Dermis blood vessel endothelial cell (primary cell): Measurements from ENCODE around the gene RPS6KC1. TPM values are rescaled to one million over a fixed set of nuclear protein-coding genes. Genes with fewer than 3 reads are reported as not detected.
A peak's percentile ranks its signal among the peaks of the same experiment; 100 is the strongest.
"Not testable (repeated sequence)": the region's sequence is repeated elsewhere in the genome, so short reads cannot be mapped to it uniquely, and the experiment has no call there.

Experiments used
- DNase-seq: peaks from one replicate; pipeline ENCODE4 v3.0.0; 2010
- total RNA-seq: library from RNA; depleted of rRNA; stranded (reverse); fragments of >200 nt; gene quantifications from 2 replicates; pipeline ENCODE4 v1.2.3, GENCODE V29; 2014

Gene RPS6KC1
- total RNA-seq = 23.2 and 25.2 TPM in 2 replicates

GRCh38 chr1:213051127-213051880 is at the start of gene RPS6KC1:
Gene RPS6KC1, plus strand, starts transcription at chr1:213051241. Its CDS starts 164 bp downstream, at chr1:213051405.
- peak; percentile 84 for DNase-seq

DNA sequence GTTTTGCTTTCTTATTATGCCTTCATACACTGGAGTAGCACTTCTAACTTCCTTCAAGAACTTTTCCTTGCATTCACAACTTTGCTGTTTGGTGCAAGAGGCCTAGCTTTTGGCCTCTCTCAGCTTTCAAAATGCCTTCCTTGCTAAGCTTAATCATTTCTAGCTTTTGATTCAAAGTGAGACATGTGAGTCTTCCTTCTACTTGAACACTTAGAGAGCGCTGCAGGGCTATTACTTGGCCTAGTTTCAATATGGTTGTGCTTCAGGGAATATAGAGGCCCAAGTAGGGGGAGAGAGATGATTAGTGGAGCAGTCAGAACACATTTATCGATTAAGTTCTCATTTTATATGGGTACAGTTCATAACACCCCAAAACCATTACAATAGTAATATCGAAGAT is 47.8 kb upstream of the RPS6KC1 start:
- DNase-seq = no peak

DNA sequence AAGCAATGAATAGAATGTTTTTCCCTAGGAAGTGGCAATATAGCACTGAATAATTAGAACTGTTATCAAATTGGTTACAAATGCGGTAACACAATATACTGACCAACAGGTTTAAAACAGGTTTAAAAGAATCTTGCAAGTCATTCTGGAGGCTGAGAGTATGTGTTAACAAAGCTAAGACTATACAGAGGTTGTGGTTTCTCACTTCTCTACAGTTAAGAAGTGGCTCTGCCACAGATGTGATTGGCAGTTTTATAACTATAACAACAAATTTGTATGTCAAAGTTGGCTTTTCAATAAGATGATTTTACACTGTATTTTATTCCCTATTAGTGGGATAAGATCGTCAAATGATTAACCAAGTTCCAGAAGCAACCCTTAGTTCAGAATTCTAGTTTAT is 42.5 kb upstream of the RPS6KC1 start:
- no peak for DNase-seq

DNA sequence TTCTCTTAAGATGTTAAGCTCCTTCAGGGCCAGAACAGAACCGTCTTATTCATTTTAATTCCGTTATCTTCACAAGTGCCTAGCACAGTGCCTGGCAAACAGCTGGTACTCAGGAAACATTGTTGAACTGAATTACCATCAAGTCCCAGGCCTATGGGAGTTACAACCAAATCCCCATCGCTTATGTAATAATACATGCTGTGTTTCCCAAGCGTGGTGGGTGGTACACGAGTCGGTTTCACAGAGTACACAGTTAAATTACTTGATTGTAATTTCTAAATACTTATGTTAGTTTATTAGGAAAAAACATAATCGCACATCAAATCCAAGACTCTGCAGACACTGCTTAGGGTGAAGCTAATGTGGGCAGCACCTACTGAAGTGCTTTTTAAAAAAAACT is 36.4 kb upstream of the RPS6KC1 start:
- peak; percentile 28 for DNase-seq

DNA sequence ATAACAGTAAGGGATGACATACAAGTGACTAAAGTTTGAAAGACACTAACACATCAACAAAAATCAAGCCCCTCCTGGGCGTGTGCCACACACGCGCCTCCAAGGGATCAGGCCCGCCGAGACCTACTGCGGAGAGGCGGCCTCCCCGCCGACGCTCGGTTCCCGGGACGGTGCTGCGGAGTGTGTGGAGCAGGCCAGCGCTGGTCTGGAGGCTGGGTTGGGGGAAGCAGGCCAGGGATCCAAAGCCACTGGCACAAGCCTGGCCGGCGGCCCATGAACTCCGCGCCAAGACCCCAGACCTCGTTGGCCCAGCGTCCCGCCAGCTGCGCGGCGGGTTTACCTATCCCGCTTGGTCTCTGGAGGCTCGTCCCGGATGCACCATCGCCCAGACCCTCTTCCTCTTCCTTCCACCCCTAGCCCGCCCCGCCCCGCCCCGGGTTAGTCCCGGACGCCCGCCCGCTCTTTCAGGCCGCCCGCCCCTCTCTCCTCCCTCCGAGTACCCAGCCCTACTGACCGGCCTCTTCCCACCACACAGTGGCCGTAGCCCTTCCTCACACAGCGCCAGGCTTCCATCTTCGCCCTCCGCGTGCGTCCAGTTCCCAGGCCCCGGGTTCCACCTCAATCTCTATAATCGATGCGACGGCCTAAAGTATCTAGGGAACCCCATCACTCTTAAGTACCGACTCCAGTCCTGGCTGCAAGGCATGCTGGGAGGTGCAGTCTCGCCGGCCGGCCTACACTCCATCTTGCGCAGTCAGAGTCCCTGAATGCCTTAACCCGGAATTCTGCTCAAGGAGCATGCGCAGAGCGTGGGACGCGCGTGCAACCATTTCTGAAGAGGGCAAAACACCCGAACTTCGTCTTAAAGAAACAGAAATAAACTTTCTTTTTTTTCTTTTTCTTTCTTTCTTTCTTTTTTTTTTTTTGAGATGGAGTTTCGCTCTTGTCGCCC is 35.7 kb upstream of the RPS6KC1 start, which contains the start of gene ANGEL2:
TSS of gene ANGEL2 (minus strand) at position 769 of the 952 bp plus-strand sequence. CDS start at position 573, 196 bp downstream.
- peak; percentile 99 for DNase-seq

GRCh38 chr1:213017447-213018273 is 33.4 kb upstream of the RPS6KC1 start:
- DNase-seq = no peak

DNA sequence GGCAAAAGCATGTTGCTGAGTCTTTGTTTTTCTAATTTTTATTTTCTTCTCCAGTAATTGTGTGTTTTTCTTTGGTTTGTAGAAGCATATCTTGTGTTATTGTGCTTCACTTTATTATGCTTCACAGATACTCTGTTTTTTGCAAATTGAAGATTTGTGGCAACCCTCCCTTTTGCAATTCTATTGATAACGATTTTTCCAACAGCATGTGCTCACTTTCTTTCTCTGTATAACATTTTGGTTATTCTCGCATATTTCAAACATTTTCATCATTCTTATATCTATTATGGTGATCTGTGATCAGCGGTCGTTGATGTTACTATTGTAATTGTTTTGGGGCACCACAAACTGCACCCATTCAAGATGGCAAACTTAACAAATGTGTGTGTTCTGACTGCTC is 31.6 kb upstream of the RPS6KC1 start:
- no peak for DNase-seq

- no peak for DNase-seq
Observed at GRCh38 chr1:213020016-213020415, 31.0 kb upstream of the RPS6KC1 start.

DNA sequence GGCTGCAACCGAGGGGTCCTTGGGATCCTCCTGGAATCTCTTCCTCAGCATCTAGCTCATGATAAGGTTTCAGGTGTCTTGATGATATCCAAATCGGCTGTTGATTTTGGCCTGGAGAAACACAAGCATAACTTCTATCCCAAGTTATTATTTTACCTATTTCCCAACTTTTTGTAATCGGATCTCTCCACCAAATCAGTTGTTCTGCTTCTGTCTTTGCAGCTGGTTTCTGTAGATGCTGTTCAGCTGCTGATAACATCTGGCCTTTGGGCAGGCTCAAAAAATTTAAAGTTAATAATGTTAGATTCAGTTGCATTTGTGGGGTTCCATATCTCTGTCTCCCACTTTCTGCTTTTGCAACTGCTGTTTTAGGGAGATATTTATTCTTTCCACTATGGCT is 24.0 kb upstream of the RPS6KC1 start:
- not testable (repeated sequence) for DNase-seq

DNA sequence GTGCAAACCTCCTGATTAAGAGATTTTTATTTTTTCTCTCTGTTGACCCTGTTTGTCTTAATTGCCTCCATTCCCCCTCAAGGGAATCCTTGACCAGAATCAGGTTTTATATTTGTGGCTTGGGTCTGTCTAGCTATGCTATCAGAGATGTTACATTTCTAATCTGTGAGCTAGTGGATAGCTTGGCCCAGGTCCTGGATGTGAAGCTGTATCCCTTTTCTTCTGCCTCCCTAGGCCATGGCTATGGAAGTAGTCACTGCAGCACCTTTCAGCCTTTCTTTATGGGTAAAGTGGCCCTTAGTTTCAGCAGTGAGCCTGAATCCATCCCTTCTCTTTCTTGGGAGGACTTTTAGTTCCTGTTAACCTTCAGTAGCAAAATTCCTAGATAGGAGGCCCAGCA is 18.4 kb upstream of the RPS6KC1 start:
- DNase-seq = no peak

- no peak for DNase-seq
Observed at GRCh38 chr1:213034713-213035112, 16.3 kb upstream of the RPS6KC1 start.

DNA sequence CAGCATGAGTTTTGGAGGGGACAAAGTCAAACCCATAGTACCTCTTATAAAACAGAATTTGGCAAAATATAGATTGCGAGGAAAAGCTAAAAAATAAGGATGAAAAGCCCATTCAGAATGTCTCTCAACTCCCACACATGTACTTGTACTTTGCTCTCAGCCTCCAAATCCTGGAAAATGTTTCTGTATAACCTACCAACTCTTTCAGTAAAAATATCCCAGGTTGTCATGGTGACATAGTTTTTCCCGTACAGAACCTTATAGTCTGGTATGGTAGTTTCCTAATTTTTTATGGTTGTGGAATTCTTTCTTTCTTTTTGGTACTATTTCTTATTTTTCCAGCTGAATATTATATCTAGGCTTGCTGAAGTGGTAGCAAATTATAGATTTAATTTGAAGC is 15.5 kb upstream of the RPS6KC1 start:
- no peak for DNase-seq

GRCh38 chr1:213041443-213041842 is 9.6 kb upstream of the RPS6KC1 start:
- no peak for DNase-seq

DNA sequence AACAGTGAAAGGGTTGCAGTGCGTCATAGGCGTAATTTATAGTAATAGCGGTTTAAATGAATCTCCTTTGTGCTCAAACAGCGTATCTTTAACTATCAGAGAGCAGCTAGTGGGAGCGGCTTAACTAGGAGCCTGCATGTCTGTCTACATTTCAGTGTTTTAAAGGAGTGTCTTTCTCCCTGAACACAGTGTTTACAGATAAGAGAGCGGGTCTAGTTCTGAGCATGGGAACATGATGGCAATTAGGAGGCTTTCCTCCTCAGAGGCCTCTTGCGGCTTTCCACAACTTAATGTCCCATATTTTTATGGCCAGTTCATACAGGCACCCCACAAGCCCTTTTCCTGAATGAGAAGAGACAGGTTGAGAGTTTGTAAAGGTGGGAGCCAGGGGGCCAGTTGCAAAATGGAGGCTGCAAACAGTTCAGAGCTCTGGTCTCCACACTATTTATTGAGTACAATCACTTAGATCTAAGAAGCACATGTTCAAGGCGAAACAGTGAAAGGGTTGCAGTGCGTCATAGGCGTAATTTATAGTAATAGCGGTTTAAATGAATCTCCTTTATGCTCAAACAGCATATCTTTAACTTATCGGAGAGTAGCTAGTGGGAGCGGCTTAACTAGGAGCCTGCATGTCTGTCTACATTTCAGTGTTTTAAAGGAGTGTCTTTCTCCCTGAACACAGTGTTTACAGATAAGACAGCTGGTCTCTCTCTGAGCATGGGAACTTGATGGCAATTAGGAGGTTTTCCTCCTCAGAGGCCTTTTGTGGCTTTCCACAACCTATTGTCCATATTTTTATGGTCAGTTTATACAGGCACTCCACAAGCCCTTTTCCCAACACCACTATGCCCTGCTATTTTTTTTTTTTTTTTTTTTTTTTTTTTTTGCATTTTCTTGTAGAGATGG is 5.5 kb upstream of the RPS6KC1 start:
- not testable (repeated sequence) for DNase-seq

DNA sequence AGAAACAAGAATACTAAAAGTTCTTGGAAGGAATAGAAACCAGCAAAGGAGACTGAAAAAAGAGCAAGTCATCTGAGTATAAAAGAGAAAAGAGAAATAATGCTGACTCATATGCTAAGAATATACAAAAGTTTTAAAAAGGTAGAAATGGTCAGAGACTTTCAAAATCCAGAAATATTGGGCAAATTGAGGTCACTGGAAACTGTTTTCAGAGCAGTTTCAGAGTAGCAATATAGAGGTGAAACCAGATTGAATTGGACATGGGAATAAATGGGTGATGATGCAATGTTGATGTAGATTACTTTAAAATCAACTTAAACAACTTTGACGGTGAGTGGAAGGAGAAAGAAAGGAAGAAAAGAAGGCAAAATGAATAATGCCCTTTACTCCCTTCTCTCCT is 1.8 kb upstream of the RPS6KC1 start:
- DNase-seq = no peak

DNA sequence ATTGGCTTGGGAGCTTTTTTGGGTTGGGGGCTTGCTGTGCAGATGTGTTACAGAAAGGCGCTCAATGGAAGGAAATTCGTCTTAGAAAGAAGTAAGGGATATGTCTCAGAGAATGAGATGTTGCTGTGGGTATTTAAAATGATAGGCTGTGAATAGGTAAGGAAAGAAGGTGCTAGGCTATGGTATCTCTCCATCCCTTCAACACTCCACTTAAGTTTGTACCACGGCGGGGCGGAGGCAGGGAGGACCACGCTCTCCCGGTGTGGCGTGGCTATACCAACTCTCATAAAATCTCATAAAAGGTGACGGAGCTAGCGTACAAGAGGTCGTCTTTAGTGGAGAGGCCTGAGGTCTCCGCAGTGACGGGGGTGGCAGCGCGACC is 305 bp upstream of the RPS6KC1 start:
- no peak for DNase-seq

DNA sequence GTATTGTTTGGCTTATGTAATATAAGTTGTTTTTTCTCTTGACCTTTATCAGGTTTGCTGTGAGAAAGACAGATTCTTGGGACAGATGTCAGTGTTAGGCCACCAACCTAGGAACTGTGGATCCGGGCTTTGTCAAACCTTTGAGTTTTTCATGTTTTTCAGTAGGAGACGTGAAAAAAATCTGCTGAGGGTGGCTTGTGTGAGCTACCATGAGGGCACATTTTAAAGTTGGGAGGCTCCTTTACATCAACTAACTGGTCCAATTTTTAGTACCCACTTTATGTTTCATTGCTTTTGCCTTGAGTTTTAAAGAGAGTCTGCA is 801 bp downstream of the RPS6KC1 start:
- no peak for DNase-seq

- no peak for DNase-seq
Observed at GRCh38 chr1:213053455-213053854, 2.4 kb downstream of the RPS6KC1 start.

GRCh38 chr1:213054142-213054541 is 3.1 kb downstream of the RPS6KC1 start:
- DNase-seq = no peak

- no peak for DNase-seq
Observed at GRCh38 chr1:213054733-213055591, 3.9 kb downstream of the RPS6KC1 start.

- no peak for DNase-seq
Observed at GRCh38 chr1:213055767-213056166, 4.7 kb downstream of the RPS6KC1 start.
